Keratinocyte (primary cell): Measurements from ENCODE around the gene SOX5.
"Not testable (repeated sequence)": the region's sequence is repeated elsewhere in the genome, so short reads cannot be mapped to it uniquely, and the experiment has no call there.

Source experiments
- CTCF ChIP-seq, 3 experiments: IDR thresholded peaks in 1 of 3; conservative IDR thresholded peaks in 1 of 3; optimal IDR thresholded peaks in 1 of 3; 2 replicates in 2 of 3; 3 replicates in 1 of 3; pipeline versions ENCODE3 to v1.5.1; 2011; ENCODE audit warnings: low read length in 3 of 3, mild to moderate bottlenecking in 3 of 3, moderate library complexity in 2 of 3, control low read depth in 1 of 3, inconsistent platforms in 1 of 3; ENCODE audit not compliant: insufficient read depth in 2 of 3; ENCODE audit errors: extremely low read depth in 1 of 3
- EZH2 ChIP-seq: IDR thresholded peaks from one replicate; pipeline ENCODE4 v1.6.1; 2012; ENCODE audit warnings: inconsistent platforms, mild to moderate bottlenecking, low read length, moderate library complexity

GRCh38 chr12:23825124-23825523, 124.3 kb downstream of the SOX5 start:
- not testable (repeated sequence) for TF ChIP-seq CTCF (optimal IDR thresholded peaks at IDR 0.05 in 1 of 3, IDR thresholded peaks at IDR 0.05 in 1 of 3, conservative IDR thresholded peaks at IDR 0.05 in 1 of 3; ENCODE audit: extremely low read depth in 1 of 3, insufficient read depth in 2 of 3, low read length in 3 of 3); EZH2
